Liver (tissue), 9 donors: ENCODE results near the gene TLK2. TPM values are rescaled to one million over a fixed set of nuclear protein-coding genes. Genes with fewer than 3 reads are reported as not detected.

ENCODE experiments used
- DNase-seq: peaks from one replicate; pipeline ENCODE4 v3.0.0-alpha.2; 2017; ENCODE audit warnings: low spot score
- H3K27ac ChIP-seq, 2 donors: one replicate each; pipeline ENCODE4 v1.7.0; 2013; ENCODE audit warnings: inconsistent platforms in 2 of 2, low read length in 2 of 2, control low read depth in 1 of 2, low read depth in 1 of 2, mild to moderate bottlenecking in 1 of 2
- H3K27me3 ChIP-seq, 4 donors: one replicate each; pipeline versions ENCODE4 v1.6.1 to v1.7.0; 2013; ENCODE audit warnings: low read length in 3 of 4, inconsistent platforms in 1 of 4, mild to moderate bottlenecking in 1 of 4, moderate library complexity in 1 of 4; ENCODE audit not compliant: control insufficient read depth in 4 of 4, insufficient read depth in 4 of 4
- H3K36me3 ChIP-seq, 4 donors: one replicate each; pipeline versions ENCODE4 v1.6.1 to v1.7.0; 2013; ENCODE audit warnings: low read length in 3 of 4, mild to moderate bottlenecking in 3 of 4, low read depth in 1 of 4, moderate library complexity in 1 of 4; ENCODE audit not compliant: control insufficient read depth in 4 of 4, insufficient read depth in 3 of 4
- H3K4me1 ChIP-seq, 4 donors: one replicate each; pipeline versions ENCODE4 v1.6.1 to v1.7.0; 2013; ENCODE audit warnings: low read length in 3 of 4, mild to moderate bottlenecking in 3 of 4, moderate library complexity in 1 of 4; ENCODE audit not compliant: control insufficient read depth in 4 of 4, insufficient read depth in 4 of 4
- H3K4me3 ChIP-seq, 3 donors: one replicate each; pipeline versions ENCODE4 v1.6.1 to v1.7.0; 2013; ENCODE audit warnings: low read length in 3 of 3, control low read depth in 1 of 3, low read depth in 1 of 3, mild to moderate bottlenecking in 1 of 3
- H3K9ac ChIP-seq, 2 donors: one replicate each; pipeline ENCODE4 v1.7.0; 2013; ENCODE audit warnings: low read length in 2 of 2, mild to moderate bottlenecking in 2 of 2, moderate library complexity in 2 of 2, control low read depth in 1 of 2, low read depth in 1 of 2
- H3K9me3 ChIP-seq, 4 donors: one replicate each; pipeline versions ENCODE4 v1.6.1 to v1.7.0; 2013; ENCODE audit warnings: low read length in 3 of 4; ENCODE audit not compliant: control insufficient read depth in 4 of 4
- ATF3 ChIP-seq: IDR thresholded peaks from 2 replicates; pipeline ENCODE4 v1.6.1; 2016; ENCODE audit warnings: antibody characterized with exemption
- EGR1 ChIP-seq, 2 donors: IDR thresholded peaks; 2 replicates each; pipeline ENCODE4 v1.6.1; 2016 to 2018; ENCODE audit warnings: antibody characterized with exemption in 2 of 2, low read depth in 2 of 2
- FOXA1 ChIP-seq: IDR thresholded peaks from 2 replicates; pipeline ENCODE4 v1.6.1; 2016; ENCODE audit warnings: antibody characterized with exemption
- GABPA ChIP-seq, 2 donors: IDR thresholded peaks in 1 of 2; conservative IDR thresholded peaks in 1 of 2; 2 replicates each; pipeline ENCODE4 v1.6.1; 2016; ENCODE audit warnings: antibody characterized with exemption in 2 of 2, mild to moderate bottlenecking in 1 of 2, moderate library complexity in 1 of 2
- HNF4A ChIP-seq, 2 donors: conservative IDR thresholded peaks; 2 replicates each; pipeline ENCODE4 v1.6.1; 2016; ENCODE audit warnings: antibody characterized with exemption in 2 of 2, mild to moderate bottlenecking in 2 of 2
- JUND ChIP-seq, 2 donors: IDR thresholded peaks; 2 replicates each; pipeline ENCODE4 v1.6.1; 2016; ENCODE audit warnings: antibody characterized with exemption in 2 of 2
- MAX ChIP-seq: IDR thresholded peaks from 2 replicates; pipeline ENCODE4 v1.6.1; 2016; ENCODE audit warnings: antibody characterized with exemption
- NR2F2 ChIP-seq: IDR thresholded peaks from 2 replicates; pipeline ENCODE4 v1.6.1; 2016; ENCODE audit warnings: antibody characterized with exemption
- RAD21 ChIP-seq, 2 donors: IDR thresholded peaks; 2 replicates each; pipeline ENCODE4 v1.6.1; 2016; ENCODE audit warnings: antibody characterized with exemption in 2 of 2, mild to moderate bottlenecking in 2 of 2
- SP1 ChIP-seq: IDR thresholded peaks from 2 replicates; pipeline ENCODE4 v1.6.1; 2018; ENCODE audit warnings: antibody characterized with exemption, mild to moderate bottlenecking
- YY1 ChIP-seq: IDR thresholded peaks from 2 replicates; pipeline ENCODE4 v1.6.1; 2016; ENCODE audit warnings: antibody characterized with exemption, mild to moderate bottlenecking
- ZBTB33 ChIP-seq: IDR thresholded peaks from 2 replicates; pipeline ENCODE4 v1.6.1; 2016; ENCODE audit warnings: antibody characterized with exemption
- WGBS: extraction: QIAGEN DNeasy Blood & Tissue Kit; methylation state at CpG from one replicate; pipeline ENCODE4 v1.1.7; 2013; 5-methylcytosine and 5-hydroxymethylcytosine counted together
- polyA plus RNA-seq, 2 donors: library from polyadenylated mRNA; stranded (reverse) in 1 of 2; unstranded in 1 of 2; fragments of 200-250 nt in 1 of 2; fragments of >200 nt in 1 of 2; fragmentation: Nextera tagmentation in 1 of 2; extraction: Ambion mirVana in 1 of 2; gene quantifications; one replicate each; pipeline versions ENCODE4 v1.2.1 to v1.2.3, GENCODE V29; 2013 to 2015
- total RNA-seq, 2 donors: library from RNA; depleted of rRNA; stranded (reverse); fragments of >200 nt; gene quantifications; one replicate each; pipeline ENCODE4 v1.2.3, GENCODE V29; 2014
- donor health status: healthy.
- donor health status: healthy.
- donor health status: healthy.
- donor health status: healthy.
- donor health status: healthy.

TLK2 gene
- total and polyA plus RNA-seq, 4 donors: 4.2 to 25.8 (median 14.8) TPM

- no peak for TF ChIP-seq HNF4A (conservative IDR thresholded peaks at IDR 0.05)
- TF ChIP-seq MAX: no peak
- TF ChIP-seq NR2F2: no peak
- TF ChIP-seq RAD21 (IDR thresholded peaks at IDR 0.05): no peak
- TF ChIP-seq EGR1 (IDR thresholded peaks at IDR 0.05; ENCODE audit: low read depth in 2 of 2): no peak
- TF ChIP-seq YY1: no peak
- no peak for DNase-seq
- H3K36me3 ChIP-seq: peaks cover 6 to 30% (median 19%) of the 10 kb centered on the region in 4 donors
These were observed 135.5 kb downstream of the TLK2 start for GRCh38 chr17:62614142-62614541.

GRCh38 chr17:62615503-62615902 is 136.9 kb downstream of the TLK2 start:
- Histone ChIP-seq H3K36me3 (peaks cover 6 to 17% (median 8%) of the 10 kb centered on the region in 4 donors), H3K4me1 (no peaks in the 10 kb centered on the region), H3K27me3 (no peaks in the 10 kb centered on the region), H3K27ac (no peak overlapping the region), H3K9me3 (no peaks in the 10 kb centered on the region), H3K4me3 (no peak overlapping the region), H3K9ac (no peak overlapping the region)
- TF ChIP-seq NR2F2 (no peak), YY1 (no peak), SP1 (no peak), HNF4A (conservative IDR thresholded peaks at IDR 0.05) (no peak), EGR1 (IDR thresholded peaks at IDR 0.05; ENCODE audit: low read depth in 2 of 2) (no peak), RAD21 (IDR thresholded peaks at IDR 0.05) (no peak), ZBTB33 (no peak), FOXA1 (no peak), JUND (IDR thresholded peaks at IDR 0.05) (no peak), GABPA (IDR thresholded peaks at IDR 0.05 in 1 of 2, conservative IDR thresholded peaks at IDR 0.05 in 1 of 2) (no peak), ATF3 (no peak)
- 96% methylated on average over 4 of the region's 4 CpGs for WGBS
- DNase-seq: no peak

More at GRCh38 chr17:62614142-62614541, 135.5 kb downstream of the TLK2 start:
- Histone ChIP-seq H3K27me3 (no peaks in the 10 kb centered on the region), H3K9ac (no peak overlapping the region), H3K4me3 (no peak overlapping the region), H3K9me3 (no peaks in the 10 kb centered on the region), H3K4me1 (no peaks in the 10 kb centered on the region), H3K27ac (no peak overlapping the region)
- WGBS: 90% methylated on average over 6 of the region's 6 CpGs

GRCh38 chr17:62616993-62617893 is 138.6 kb downstream of the TLK2 start:
- WGBS: 78% methylated on average over 8 of the region's 8 CpGs
- DNase-seq: no peak

More at GRCh38 chr17:62616993-62617893, 138.6 kb downstream of the TLK2 start:
- Histone ChIP-seq H3K4me1 (no peaks in the 10 kb centered on the region), H3K36me3 (peaks cover 1 to 8% (median 5%) of the 10 kb centered on the region in 4 donors), H3K4me3 (no peak overlapping the region), H3K27ac (no peak overlapping the region), H3K27me3 (no peaks in the 10 kb centered on the region), H3K9ac (no peak overlapping the region), H3K9me3 (no peaks in the 10 kb centered on the region)
- TF ChIP-seq MAX: no peak
